HepG2 (cell line): ENCODE data around the gene NRDE2. TPM values are rescaled to one million over a fixed set of nuclear protein-coding genes. Genes with fewer than 3 reads are reported as not detected.
A peak's percentile ranks its signal among the peaks of the same experiment; 100 is the strongest.

Source experiments
- GMEB1 ChIP-seq: sonication (generic); formaldehyde crosslinking; IDR thresholded peaks from 2 replicates; pipeline ENCODE4 v1.5.1; 2020; ENCODE audit warnings: missing genetic modification reagents, mild to moderate bottlenecking, borderline replicate concordance
- GPN1 ChIP-seq: sonication (generic); formaldehyde crosslinking; IDR thresholded peaks from 2 replicates; pipeline ENCODE4 v1.5.1; 2020; ENCODE audit warnings: missing genetic modification reagents, borderline replicate concordance
- HES4 ChIP-seq: sonication (generic); formaldehyde crosslinking; IDR thresholded peaks from 2 replicates; pipeline ENCODE4 v1.9.0; 2021; ENCODE audit warnings: mild to moderate bottlenecking, missing genetic modification reagents, borderline replicate concordance
- MAFF ChIP-seq: IDR thresholded peaks from 2 replicates; pipeline ENCODE4 v1.6.1; 2011; ENCODE audit warnings: low read depth, low read length, improper control_type of control experiment
- MAFK ChIP-seq, 2 experiments: IDR thresholded peaks in 1 of 2; conservative IDR thresholded peaks in 1 of 2; 2 replicates each; pipeline ENCODE4 v1.6.1; 2011; ENCODE audit warnings: improper control_type of control experiment in 2 of 2, low read length in 2 of 2
- NCOA5 ChIP-seq: sonication (generic); formaldehyde crosslinking; IDR thresholded peaks from 2 replicates; pipeline ENCODE4 v1.4.0; 2020; ENCODE audit warnings: missing genetic modification reagents
- NFATC3 ChIP-seq: sonication (generic); formaldehyde crosslinking; IDR thresholded peaks from 2 replicates; pipeline ENCODE4 v1.5.1; 2020; ENCODE audit warnings: mild to moderate bottlenecking, missing genetic modification reagents
- NFKBIZ ChIP-seq: IDR thresholded peaks from 2 replicates; pipeline ENCODE4 v1.6.1; 2018; ENCODE audit warnings: missing genetic modification reagents, missing compliant biosample characterization
- NR2F2 ChIP-seq: IDR thresholded peaks from 2 replicates; pipeline ENCODE4 v1.6.1; 2012; ENCODE audit warnings: low read depth, inconsistent platforms, borderline replicate concordance
- PAX8 ChIP-seq: sonication (generic); formaldehyde crosslinking; IDR thresholded peaks from 2 replicates; pipeline ENCODE4 v1.8.0; 2022; ENCODE audit warnings: mild to moderate bottlenecking, missing genetic modification reagents, borderline replicate concordance
- POLR2A ChIP-seq, 2 experiments: IDR thresholded peaks; 2 replicates each; pipeline ENCODE4 v1.6.1; 2011; ENCODE audit warnings: low read depth in 2 of 2, low read length in 2 of 2, mild to moderate bottlenecking in 1 of 2, moderate library complexity in 1 of 2; ENCODE audit not compliant: insufficient read depth in 1 of 2
- SPEN ChIP-seq: sonication (generic); formaldehyde crosslinking; IDR thresholded peaks from 2 replicates; pipeline ENCODE4 v1.5.1; 2020; ENCODE audit warnings: low read depth, mild to moderate bottlenecking, missing genetic modification reagents
- SUZ12 ChIP-seq: fragments of 150-350 bp; IDR thresholded peaks from 2 replicates; pipeline ENCODE4 v1.6.1; 2014; ENCODE audit warnings: low read depth, low read length
- TFE3 ChIP-seq: IDR thresholded peaks from 2 replicates; pipeline ENCODE4 v1.6.1; 2016
- THAP11 ChIP-seq: IDR thresholded peaks from 2 replicates; pipeline ENCODE4 v1.6.1; 2016; ENCODE audit warnings: missing biosample characterization, missing genetic modification reagents
- THAP7 ChIP-seq: sonication (generic); formaldehyde crosslinking; IDR thresholded peaks from 2 replicates; pipeline ENCODE4 v1.8.1; 2023; ENCODE audit warnings: mild to moderate bottlenecking, missing genetic modification reagents
- ZBTB1 ChIP-seq: sonication (generic); formaldehyde crosslinking; IDR thresholded peaks from 2 replicates; pipeline ENCODE4 v1.4.0; 2020; ENCODE audit warnings: missing genetic modification reagents, borderline replicate concordance
- ZNF256 ChIP-seq: sonication (generic); formaldehyde crosslinking; conservative IDR thresholded peaks from 2 replicates; pipeline ENCODE4 v1.4.0; 2020; ENCODE audit warnings: missing genetic modification reagents
- ZNF263 ChIP-seq: sonication (generic); formaldehyde crosslinking; IDR thresholded peaks from 2 replicates; pipeline ENCODE4 v1.4.0; 2020; ENCODE audit warnings: missing genetic modification reagents
- ZNF331 ChIP-seq: sonication (generic); formaldehyde crosslinking; IDR thresholded peaks from 2 replicates; pipeline ENCODE4 v1.4.0; 2020; ENCODE audit warnings: missing genetic modification reagents
- ZNF609 ChIP-seq: sonication (generic); formaldehyde crosslinking; IDR thresholded peaks from 2 replicates; pipeline ENCODE4 v1.4.0; 2020; ENCODE audit warnings: mild to moderate bottlenecking, missing genetic modification reagents, borderline replicate concordance
- ZNF660 ChIP-seq: sonication (generic); formaldehyde crosslinking; IDR thresholded peaks from 2 replicates; pipeline ENCODE4 v1.5.1; 2020; ENCODE audit warnings: mild to moderate bottlenecking, low read depth, missing genetic modification reagents, borderline replicate concordance
- ZNF841 ChIP-seq: sonication (generic); formaldehyde crosslinking; IDR thresholded peaks from 2 replicates; pipeline ENCODE4 v1.8.1; 2023; ENCODE audit warnings: missing genetic modification reagents, borderline replicate concordance
- ZSCAN29 ChIP-seq: sonication (generic); formaldehyde crosslinking; conservative IDR thresholded peaks from 2 replicates; pipeline ENCODE4 v1.4.0; 2020; ENCODE audit warnings: mild to moderate bottlenecking, missing genetic modification reagents
- polyA plus RNA-seq, 8 experiments: library from polyadenylated mRNA; depleted of rRNA in 3 of 8; stranded (reverse) in 7 of 8; unstranded in 1 of 8; fragments of >200 nt; fragmentation: Illumina TruSeq in 4 of 8; extraction: Trizol in 4 of 8; gene quantifications; 2 replicates each; pipeline versions ENCODE4 v1.2.1 to v1.2.3, GENCODE V29; 2011 to 2016; ENCODE audit warnings: low read depth in 4 of 8, missing spikeins in 1 of 8, mixed read lengths in 1 of 8; ENCODE audit not compliant: insufficient read depth in 1 of 8
- total RNA-seq, 5 experiments: library from RNA; depleted of rRNA; stranded (reverse); fragments of >200 nt; fragmentation: Illumina TruSeq; extraction: Trizol; gene quantifications; 2 replicates each; pipeline ENCODE4 v1.2.3, GENCODE V29; 2016; ENCODE audit warnings: low read depth in 1 of 5

NRDE2 gene
- total and polyA plus RNA-seq, 2 of the 13 experiments (the other 11 are each of a cell fraction or from before 2014, with no cell fraction given), result 5.6 to 12.5 TPM

GRCh38 chr14:90305176-90305601 is 26.6 kb downstream of the NRDE2 start (continued):
- peak; percentile 66; the same call in 1 of the 2 replicates for TF ChIP-seq ZNF609 (CRISPR knock-in tag)
- TF ChIP-seq ZBTB1 (CRISPR knock-in tag), result no peak
- TF ChIP-seq NFATC3 (CRISPR knock-in tag), result no peak
- no peak for TF ChIP-seq POLR2A (IDR thresholded peaks at IDR 0.05; ENCODE audit: insufficient read depth in 1 of 2, low read depth in 2 of 2, low read length in 2 of 2)
- TF ChIP-seq TFE3 (CRISPR knock-in tag), result peak; percentile 40; the same call in 1 of the 2 replicates
- TF ChIP-seq ZNF660 (CRISPR knock-in tag), result no peak
- 0 out of 2 replicates have a peak, but pooled peaks have one; percentile 43 for TF ChIP-seq ZSCAN29
- TF ChIP-seq THAP11 (CRISPR knock-in tag), result 0 out of 2 replicates have a peak, but pooled peaks have one; percentile 21
- TF ChIP-seq HES4 (CRISPR knock-in tag), result no peak
- TF ChIP-seq NR2F2, result 0 out of 2 replicates have a peak, but pooled peaks have one; percentile 27
- no peak for TF ChIP-seq GMEB1 (CRISPR knock-in tag)
- no peak for TF ChIP-seq THAP7 (CRISPR knock-in tag)
- TF ChIP-seq NFKBIZ (CRISPR knock-in tag), result no peak
- TF ChIP-seq ZNF331 (CRISPR knock-in tag), result peak; percentile 36; the same call in 1 of the 2 replicates
- TF ChIP-seq GPN1 (CRISPR knock-in tag), result no peak
- no peak for TF ChIP-seq ZNF841
- TF ChIP-seq ZNF263, result no peak
- TF ChIP-seq ZNF256 (CRISPR knock-in tag), result no peak
- no peak for TF ChIP-seq NCOA5 (CRISPR knock-in tag)
- no peak for TF ChIP-seq PAX8
- TF ChIP-seq MAFK (conservative IDR thresholded peaks at IDR 0.05 in 1 of 2, IDR thresholded peaks at IDR 0.05 in 1 of 2; ENCODE audit: low read length in 2 of 2), result no peak
- no peak for TF ChIP-seq SPEN
- TF ChIP-seq SUZ12, result no peak
- TF ChIP-seq MAFF, result no peak
